GM19238 (cell line): Measurements from ENCODE around the gene SLC4A7.
"Not testable (repeated sequence)": the region's sequence is repeated elsewhere in the genome, so short reads cannot be mapped to it uniquely, and the experiment has no call there.

Source experiments
- DNase-seq: peaks from one replicate; pipeline ENCODE4 v3.0.0; 2011; ENCODE audit warnings: low spot score; ENCODE audit not compliant: insufficient read length

SLC4A7 gene

GRCh38 chr3:27429909-27430308 is 54.3 kb downstream of the SLC4A7 start:
- no peak for DNase-seq

- DNase-seq, result no peak
Measured at GRCh38 chr3:27428446-27428845, 55.7 kb downstream of the SLC4A7 start.

GRCh38 chr3:27426926-27427325 is 57.3 kb downstream of the SLC4A7 start:
- no peak for DNase-seq

- no peak for DNase-seq
Measured at GRCh38 chr3:27425896-27426565, 58.2 kb downstream of the SLC4A7 start.

- not testable (repeated sequence) for DNase-seq
Measured at GRCh38 chr3:27424812-27425521, 59.2 kb downstream of the SLC4A7 start.

- no peak for DNase-seq
Measured at GRCh38 chr3:27423463-27423862, 60.7 kb downstream of the SLC4A7 start.

- no peak for DNase-seq
Measured at GRCh38 chr3:27422617-27423016, 61.6 kb downstream of the SLC4A7 start.

GRCh38 chr3:27415202-27415601 is 69.0 kb downstream of the SLC4A7 start:
- DNase-seq, result no peak

- no peak for DNase-seq
Measured at GRCh38 chr3:27392950-27393679, 91.1 kb downstream of the SLC4A7 start.

- DNase-seq, result not testable (repeated sequence)
Measured at GRCh38 chr3:27392414-27392813, 91.8 kb downstream of the SLC4A7 start.

- no peak for DNase-seq
Measured at GRCh38 chr3:27391796-27392195, 92.4 kb downstream of the SLC4A7 start.

GRCh38 chr3:27387625-27388024 is 96.6 kb downstream of the SLC4A7 start:
- no peak for DNase-seq

- no peak for DNase-seq
Measured at GRCh38 chr3:27385504-27385903, 98.7 kb downstream of the SLC4A7 start.

GRCh38 chr3:27384191-27384590 is 100.0 kb downstream of the SLC4A7 start:
- no peak for DNase-seq

- no peak for DNase-seq
Measured at GRCh38 chr3:27380433-27381357, 103.5 kb downstream of the SLC4A7 start.

- DNase-seq, result no peak
Measured at GRCh38 chr3:27378331-27378730, 105.9 kb downstream of the SLC4A7 start.

GRCh38 chr3:27376109-27376772 is 107.9 kb downstream of the SLC4A7 start:
- no peak for DNase-seq

GRCh38 chr3:27368831-27369607 is 115.2 kb downstream of the SLC4A7 start, which contains the start of gene NEK10:
TSS of gene NEK10 (minus strand) at chr3:27369383. CDS start at chr3:27352882, 16,501 bp downstream.
- DNase-seq, result peak; percentile 94

GRCh38 chr3:27366062-27366591 is 118.1 kb downstream of the SLC4A7 start:
- DNase-seq, result no peak
